GM23248 (cell line): Measurements from ENCODE around the gene CORO2B. TPM values are rescaled to one million over a fixed set of nuclear protein-coding genes. Genes with fewer than 3 reads are reported as not detected.
A peak's percentile ranks its signal among the peaks of the same experiment; 100 is the strongest.

Source experiments
- DNase-seq: peaks from one replicate; pipeline ENCODE4 v3.0.0-alpha.2; 2015
- H2AFZ ChIP-seq: fragments of 200-600 bp; sonication (generic); 2 replicates; pipeline ENCODE4 v1.6.1; 2016; ENCODE audit warnings: antibody characterized with exemption
- H3F3A ChIP-seq: fragments of 200-600 bp; sonication (generic); 2 replicates; pipeline ENCODE4 v1.6.1; 2016; ENCODE audit warnings: mild to moderate bottlenecking, antibody characterized with exemption, mixed run types; ENCODE audit not compliant: insufficient read depth
- H3K27ac ChIP-seq: fragments of 200-600 bp; sonication (generic); 2 replicates; pipeline ENCODE4 v1.5.1; 2016; ENCODE audit warnings: mild to moderate bottlenecking
- H3K27me3 ChIP-seq: fragments of 200-600 bp; sonication (generic); replicated peaks from 2 replicates; pipeline ENCODE4 v1.6.1; 2016; ENCODE audit warnings: mild to moderate bottlenecking; ENCODE audit not compliant: insufficient read depth
- H3K36me3 ChIP-seq: fragments of 200-600 bp; sonication (generic); 2 replicates; pipeline ENCODE4 v1.6.1; 2016; ENCODE audit warnings: low read depth, mild to moderate bottlenecking
- H3K4me1 ChIP-seq: fragments of 200-600 bp; sonication (generic); 2 replicates; pipeline ENCODE4 v1.6.1; 2016; ENCODE audit warnings: mild to moderate bottlenecking; ENCODE audit not compliant: insufficient read depth
- H3K4me2 ChIP-seq: fragments of 200-600 bp; sonication (generic); one replicate; pipeline ENCODE4 v1.6.1; 2016; ENCODE audit warnings: mild to moderate bottlenecking; ENCODE audit not compliant: unreplicated experiment
- H3K4me3 ChIP-seq: fragments of 200-600 bp; sonication (generic); 2 replicates; pipeline ENCODE4 v1.5.1; 2016; ENCODE audit warnings: mild to moderate bottlenecking
- H3K79me2 ChIP-seq: fragments of 200-600 bp; sonication (generic); 2 replicates; pipeline ENCODE4 v1.6.1; 2016; ENCODE audit warnings: mild to moderate bottlenecking; ENCODE audit not compliant: insufficient read depth
- H3K9ac ChIP-seq: fragments of 200-600 bp; sonication (generic); 2 replicates; pipeline ENCODE4 v1.6.1; 2016; ENCODE audit warnings: mild to moderate bottlenecking
- H3K9me2 ChIP-seq: fragments of 200-600 bp; sonication (generic); 2 replicates; pipeline ENCODE4 v1.6.1; 2016; ENCODE audit warnings: mixed run types, mild to moderate bottlenecking, moderate library complexity; ENCODE audit not compliant: insufficient read depth
- H3K9me3 ChIP-seq: fragments of 200-600 bp; sonication (generic); one replicate; pipeline ENCODE4 v1.6.1; 2017; ENCODE audit warnings: low read depth
- H4K20me1 ChIP-seq: fragments of 200-600 bp; sonication (generic); 2 replicates; pipeline ENCODE4 v1.6.0; 2016; ENCODE audit not compliant: insufficient read depth
- EZH2 ChIP-seq: fragments of 200-600 bp; sonication (generic); IDR thresholded peaks from 2 replicates; pipeline ENCODE4 v1.6.1; 2018; ENCODE audit warnings: antibody characterized with exemption, mild to moderate bottlenecking; ENCODE audit not compliant: insufficient read depth, poor library complexity, severe bottlenecking
- EZH2phosphoT487 ChIP-seq: fragments of 200-600 bp; sonication (generic); IDR thresholded peaks from 2 replicates; pipeline ENCODE4 v1.6.1; 2018; ENCODE audit warnings: antibody characterized with exemption, moderate library complexity, mild to moderate bottlenecking, low read depth; ENCODE audit not compliant: insufficient read depth
- whole genome bisulfite sequencing, 2 experiments: methylation state at CpG; one replicate each; pipeline ENCODE4 v1.1.6; 2015 to 2017; ENCODE audit warnings: low lambda C conversion rate in 2 of 2, low coverage in 1 of 2; ENCODE audit errors: missing lambda C conversion rate in 2 of 2; 5-methylcytosine and 5-hydroxymethylcytosine counted together
- in situ Hi-C: fragments of 300-500 bp; cut with MboI; formaldehyde crosslinking; loops from 2 replicates; pipeline ENCODE4 v1.15.0; 2020
- polyA plus RNA-seq: library from polyadenylated mRNA; unstranded; fragments of >200 nt; fragmentation: Nextera tagmentation; extraction: Ambion mirVana; gene quantifications from 2 replicates; pipeline ENCODE4 v1.2.1, GENCODE V29; 2016
- total RNA-seq: library from RNA; depleted of rRNA; stranded (reverse); fragments of >200 nt; shearing (Covaris generic); gene quantifications from 2 replicates; pipeline ENCODE4 v1.2.3, GENCODE V29; 2014

The CORO2B gene
- total and polyA plus RNA-seq, 2 experiments from 2014 or later: 2.7 to 7.7 TPM

DNA sequence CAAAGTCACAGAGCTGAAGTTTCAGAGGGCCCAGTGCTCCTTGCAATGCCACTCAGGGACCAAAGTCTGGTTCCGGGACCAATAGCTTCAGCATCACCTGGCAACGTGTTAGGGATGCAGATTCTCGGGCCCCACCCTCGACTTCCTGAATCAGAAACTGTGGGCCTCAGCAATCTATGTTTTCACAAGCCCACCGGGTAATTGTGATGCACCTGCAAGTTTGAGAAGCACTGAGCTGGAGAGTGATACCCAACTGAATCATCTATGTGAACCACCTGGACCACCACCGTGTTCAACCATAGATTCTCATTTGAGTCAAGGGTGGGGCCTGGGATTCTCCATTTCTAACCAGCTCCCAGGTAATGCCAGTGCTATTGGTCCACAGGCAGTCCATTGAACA lies 55.7 kb downstream of the CORO2B start:
- TF ChIP-seq EZH2: no peak
- no peak for TF ChIP-seq EZH2phosphoT487
- H2AFZ ChIP-seq: no peak overlapping the region
- DNase-seq: no peak
- H3K9ac ChIP-seq: no peak overlapping the region
- no peaks in the 10 kb centered on the region for H3K9me3 ChIP-seq
- no peaks in the 10 kb centered on the region for H4K20me1 ChIP-seq
- no peak overlapping the region for H3K27ac ChIP-seq
- no peak overlapping the region for H3K4me2 ChIP-seq
- H3K36me3 ChIP-seq: no peaks in the 10 kb centered on the region
- H3F3A ChIP-seq: peaks cover 13% of the 10 kb centered on the region
- H3K4me1 ChIP-seq: peaks cover 33% of the 10 kb centered on the region
- H3K4me3 ChIP-seq: no peak overlapping the region
- H3K9me2 ChIP-seq: no peaks in the 10 kb centered on the region
- peaks cover 4% of the 10 kb centered on the region; the same call in 1 of the 2 replicates for H3K79me2 ChIP-seq
- 79 to 88% methylated on average over 6 of the region's 6 CpGs for WGBS, 2 experiments
- H3K27me3 ChIP-seq: no peaks in the 10 kb centered on the region
- in situ Hi-C loops: no loop called here

DNA sequence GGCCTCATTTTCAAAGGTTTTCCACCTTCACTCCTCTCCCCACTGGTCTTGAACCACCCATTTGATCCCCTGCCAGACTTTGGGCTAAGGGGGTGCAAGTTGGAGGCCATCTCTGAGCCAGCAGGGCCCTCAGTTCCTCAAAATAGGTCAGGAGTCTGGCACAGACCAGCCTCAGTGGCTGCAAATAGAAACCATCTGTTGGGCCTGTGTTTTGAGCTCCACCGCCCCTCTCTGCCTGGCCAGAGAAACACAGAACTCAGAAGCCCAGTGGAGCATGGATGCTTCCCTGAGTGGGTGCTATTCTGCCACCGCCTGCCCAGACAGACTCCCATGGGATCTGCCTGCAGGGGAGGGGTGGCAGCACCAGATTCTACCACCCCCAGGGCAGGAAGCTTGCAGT lies 56.3 kb downstream of the CORO2B start:
- Histone ChIP-seq H3K4me3 (no peak overlapping the region), H3K4me2 (peak overlapping the region; percentile 19), H3K9ac (0 out of 2 replicates have a peak overlapping the region, but pooled peaks have one; percentile 0), H3K79me2 (peaks cover 4% of the 10 kb centered on the region; the same call in 1 of the 2 replicates), H3K4me1 (peaks cover 39% of the 10 kb centered on the region), H3K9me2 (no peaks in the 10 kb centered on the region), H3K36me3 (no peaks in the 10 kb centered on the region), H2AFZ (no peak overlapping the region), H3F3A (peaks cover 19% of the 10 kb centered on the region), H3K27ac (no peak overlapping the region), H3K9me3 (no peaks in the 10 kb centered on the region), H3K27me3 (no peaks in the 10 kb centered on the region), H4K20me1 (no peaks in the 10 kb centered on the region)
- DNase-seq: peak; percentile 52
- TF ChIP-seq EZH2phosphoT487: no peak
- TF ChIP-seq EZH2: no peak
- in situ Hi-C loops: no loop called here
- 15 to 26% methylated on average over 2 of the region's 2 CpGs for WGBS, 2 experiments

DNA sequence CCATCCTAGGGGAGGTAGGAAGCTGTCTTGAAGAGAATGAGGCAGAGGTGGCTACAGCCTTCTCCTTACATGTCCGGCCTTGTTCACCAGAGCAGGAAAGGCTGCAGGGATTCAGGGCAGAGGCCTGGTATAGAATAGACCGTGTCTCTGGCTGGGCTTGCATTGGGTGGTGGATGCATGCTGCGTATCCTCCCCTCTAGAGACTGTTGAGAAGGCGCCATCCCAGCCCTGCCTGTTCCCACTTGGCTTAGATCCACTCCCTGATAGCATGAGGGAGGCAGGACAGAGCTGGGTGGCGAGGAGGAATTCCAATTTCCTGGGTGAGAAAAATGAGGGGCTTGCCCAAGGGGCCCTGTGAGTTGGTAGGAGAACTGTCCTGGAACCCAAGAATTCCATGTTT lies 57.5 kb downstream of the CORO2B start:
- no peaks in the 10 kb centered on the region for H3K79me2 ChIP-seq
- no peaks in the 10 kb centered on the region for H3K9me3 ChIP-seq
- in situ Hi-C loops: no loop called here
- H3K27ac ChIP-seq: no peak overlapping the region
- no peak overlapping the region for H3K4me3 ChIP-seq
- 92 to 97% methylated on average over 5 of the region's 5 CpGs for WGBS, 2 experiments
- no peak overlapping the region for H2AFZ ChIP-seq
- peaks cover 26% of the 10 kb centered on the region for H3F3A ChIP-seq
- H3K36me3 ChIP-seq: no peaks in the 10 kb centered on the region
- H3K27me3 ChIP-seq: no peaks in the 10 kb centered on the region
- no peaks in the 10 kb centered on the region for H4K20me1 ChIP-seq
- no peak overlapping the region for H3K9ac ChIP-seq
- no peak for TF ChIP-seq EZH2
- TF ChIP-seq EZH2phosphoT487: no peak
- no peak overlapping the region for H3K4me2 ChIP-seq
- DNase-seq: no peak
- H3K9me2 ChIP-seq: no peaks in the 10 kb centered on the region
- H3K4me1 ChIP-seq: peaks cover 50% of the 10 kb centered on the region

DNA sequence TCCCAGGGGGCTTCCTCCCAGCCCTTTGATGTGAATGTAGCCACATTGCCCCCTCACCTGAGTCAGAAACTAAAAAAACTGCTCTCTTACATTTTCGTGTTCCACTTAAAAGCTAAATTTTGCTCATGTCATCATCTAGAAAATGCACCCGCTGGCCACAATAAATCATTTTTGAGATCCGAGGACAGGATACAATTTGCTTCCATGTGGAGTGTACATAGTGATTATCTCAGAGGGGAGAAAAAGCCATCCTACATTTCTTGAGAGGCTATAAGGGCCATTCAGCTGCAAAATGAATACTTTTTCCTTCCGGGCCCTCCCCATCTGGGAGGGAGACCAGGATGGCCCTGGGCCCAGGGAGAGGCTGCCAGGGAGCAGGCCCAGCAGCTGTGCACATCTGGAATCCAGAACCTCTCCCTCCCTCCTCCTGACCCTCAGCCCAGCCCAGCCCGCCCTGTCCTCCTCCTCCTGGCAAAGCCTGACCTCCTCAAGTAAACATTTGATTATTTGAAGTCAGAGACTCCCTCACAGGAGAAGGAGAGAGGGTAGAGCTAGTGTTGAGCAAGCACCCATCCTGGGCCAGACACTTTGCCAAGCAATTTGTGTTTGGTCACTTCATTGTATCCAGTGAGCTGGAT lies 59.1 kb downstream of the CORO2B start:
- peak; percentile 55 for DNase-seq
- no peaks in the 10 kb centered on the region for H3K36me3 ChIP-seq
- H3K9me2 ChIP-seq: no peaks in the 10 kb centered on the region
- no peak overlapping the region for H3K9ac ChIP-seq
- no peaks in the 10 kb centered on the region for H3K27me3 ChIP-seq
- H3K79me2 ChIP-seq: no peaks in the 10 kb centered on the region
- H3K9me3 ChIP-seq: no peaks in the 10 kb centered on the region
- TF ChIP-seq EZH2 (no peak), EZH2phosphoT487 (no peak)
- no peaks in the 10 kb centered on the region for H4K20me1 ChIP-seq
- no peak overlapping the region for H2AFZ ChIP-seq
- H3K4me2 ChIP-seq: peak overlapping the region; percentile 49
- peaks cover 58% of the 10 kb centered on the region for H3K4me1 ChIP-seq
- H3F3A ChIP-seq: peaks cover 26% of the 10 kb centered on the region
- in situ Hi-C loops: no loop called here
- 35 to 37% methylated on average over 5 of the region's 5 CpGs for WGBS, 2 experiments
- H3K4me3 ChIP-seq: no peak overlapping the region
- peak overlapping the region; percentile 63 for H3K27ac ChIP-seq
